PC-3 (cell line): ENCODE results near the gene TAGAP. TPM values are rescaled to one million over a fixed set of nuclear protein-coding genes. Genes with fewer than 3 reads are reported as not detected.

Source experiments
- ATAC-seq: fragments of 200-7000 bp; cut with Tn5 transposase; 2 replicates; pipeline ENCODE4 v1.9.1; 2020; ENCODE audit warnings: mild to moderate bottlenecking, moderate library complexity
- BruUV-seq: library from RNA; stranded (reverse); fragments of 400-500 nt; replicated peaks from 2 replicates; lab custom pipeline; 2021; lab: Mats Ljungman, UMichigan
- CTCF ChIA-PET: fragments of 300-600 bp; sonication (Branson Sonifier 250); formaldehyde crosslinking; loops from one replicate; lab custom pipeline; 2022; ENCODE audit warnings: antibody characterized with exemption; lab: Charles Lee
- POLR2A ChIA-PET: fragments of 300-600 bp; sonication (Branson Sonifier 250); formaldehyde crosslinking; loops from one replicate; lab custom pipeline; 2022; ENCODE audit warnings: antibody characterized with exemption; ENCODE audit not compliant: unreplicated experiment; lab: Charles Lee
- DNase-seq: peaks from one replicate; pipeline ENCODE4 v3.0.0-alpha.2; 2015
- H2AFZ ChIP-seq: fragments of 300-600 bp; sonication (generic); 2 replicates; pipeline ENCODE4 v1.6.0; 2016; ENCODE audit warnings: antibody characterized with exemption, low read length
- H3F3A ChIP-seq: fragments of 300-600 bp; sonication (generic); one replicate; pipeline ENCODE4 v1.6.0; 2017; ENCODE audit warnings: antibody characterized with exemption, low read length, control low read depth, mild to moderate bottlenecking; ENCODE audit not compliant: unreplicated experiment
- H3K27ac ChIP-seq: fragments of 300-600 bp; sonication (generic); 2 replicates; pipeline ENCODE4 v1.5.1; 2016; ENCODE audit warnings: mild to moderate bottlenecking, low read length
- H3K27me3 ChIP-seq: fragments of 300-600 bp; sonication (generic); 2 replicates; pipeline ENCODE4 v1.6.1; 2016; ENCODE audit warnings: low read length, mixed read lengths
- H3K36me3 ChIP-seq: fragments of 300-600 bp; sonication (generic); 2 replicates; pipeline ENCODE4 v1.6.1; 2016; ENCODE audit warnings: low read depth, mixed run types, low read length, mixed read lengths
- H3K4me1 ChIP-seq: fragments of 300-600 bp; sonication (generic); 2 replicates; pipeline ENCODE4 v1.5.1; 2016; ENCODE audit warnings: low read length; ENCODE audit not compliant: insufficient read depth
- H3K4me2 ChIP-seq: fragments of 300-600 bp; sonication (generic); 2 replicates; pipeline ENCODE4 v1.6.0; 2016; ENCODE audit warnings: low read length
- H3K4me3 ChIP-seq: fragments of 300-600 bp; sonication (generic); 2 replicates; pipeline ENCODE4 v1.5.1; 2016; ENCODE audit warnings: mild to moderate bottlenecking, low read length, mixed read lengths
- H3K79me2 ChIP-seq: fragments of 300-600 bp; sonication (generic); 2 replicates; pipeline ENCODE4 v1.6.1; 2017; ENCODE audit warnings: low read length, mixed read lengths
- H3K9ac ChIP-seq: fragments of 300-600 bp; sonication (generic); 2 replicates; pipeline ENCODE4 v1.6.0; 2016; ENCODE audit warnings: mild to moderate bottlenecking, low read length
- H3K9me2 ChIP-seq: fragments of 300-600 bp; sonication (generic); replicated peaks from 2 replicates; pipeline ENCODE4 v1.6.1; 2016; ENCODE audit warnings: mixed run types, low read length, mixed read lengths
- H3K9me3 ChIP-seq: fragments of 300-600 bp; sonication (generic); 2 replicates; pipeline ENCODE4 v1.6.1; 2016; ENCODE audit warnings: low read length, mixed read lengths
- H4K20me1 ChIP-seq: fragments of 300-600 bp; sonication (generic); 2 replicates; pipeline ENCODE4 v1.6.1; 2016; ENCODE audit warnings: low read length, mixed read lengths
- CTCF ChIP-seq: fragments of 300-600 bp; sonication (generic); conservative IDR thresholded peaks from 2 replicates; pipeline ENCODE4 v1.5.1; 2017; ENCODE audit warnings: antibody characterized with exemption, low read depth, mild to moderate bottlenecking, low read length
- EZH2 ChIP-seq: fragments of 300-600 bp; sonication (generic); IDR thresholded peaks from one replicate; pipeline ENCODE4 v1.6.1; 2017; ENCODE audit warnings: antibody characterized with exemption, mild to moderate bottlenecking, low read length; ENCODE audit not compliant: unreplicated experiment
- EZH2phosphoT487 ChIP-seq: fragments of 300-600 bp; sonication (generic); IDR thresholded peaks from 2 replicates; pipeline ENCODE4 v1.6.1; 2018; ENCODE audit warnings: mild to moderate bottlenecking, antibody characterized with exemption, low read length, borderline replicate concordance
- intact Hi-C: fragments of 100-400 bp; cut with micrococcal nuclease; formaldehyde crosslinking; loops from 2 replicates; pipeline ENCODE4 v1.9.0; 2023
- total RNA-seq: library from RNA; depleted of rRNA; stranded (reverse); fragments of >200 nt; gene quantifications from 2 replicates; pipeline ENCODE4 v1.2.3, GENCODE V29; 2014

The TAGAP gene
- total RNA-seq, 1 experiment from 2014 or later, result not detected

GRCh38 chr6:159085396-159085895 lies 40.7 kb upstream of the TAGAP start:
- TF ChIP-seq CTCF, result no peak
- Histone ChIP-seq H3K36me3 (no peaks in the 10 kb centered on the region), H3K79me2 (no peaks in the 10 kb centered on the region), H2AFZ (no peak overlapping the region), H3F3A (no peaks in the 10 kb centered on the region), H3K27ac (no peak overlapping the region), H3K9ac (no peak overlapping the region), H3K9me3 (no peaks in the 10 kb centered on the region), H3K4me1 (no peaks in the 10 kb centered on the region), H4K20me1 (no peaks in the 10 kb centered on the region), H3K4me2 (no peak overlapping the region), H3K9me2 (no peaks in the 10 kb centered on the region), H3K4me3 (no peak overlapping the region), H3K27me3 (peaks cover 10% of the 10 kb centered on the region)
- ATAC-seq (no peak), DNase-seq (no peak)
- intact Hi-C loops, result no loop called here
- ChIA-PET POLR2A (no interaction called here), CTCF (no interaction called here)
- no TSS peak for BruUV-seq

- TF ChIP-seq EZH2 (no peak), CTCF (no peak), EZH2phosphoT487 (no peak)
- POLR2A ChIA-PET, result no interaction called here
- BruUV-seq, result no TSS peak
- intact Hi-C loops, result no loop called here
- no peak for DNase-seq
- Histone ChIP-seq H3K9ac (no peak overlapping the region), H2AFZ (no peak overlapping the region), H3K36me3 (no peaks in the 10 kb centered on the region), H3K79me2 (no peaks in the 10 kb centered on the region), H3K27me3 (peaks cover 14% of the 10 kb centered on the region), H3K27ac (no peak overlapping the region), H3K4me2 (no peak overlapping the region), H3K4me1 (no peaks in the 10 kb centered on the region), H3K9me3 (no peaks in the 10 kb centered on the region), H3F3A (no peaks in the 10 kb centered on the region), H4K20me1 (no peaks in the 10 kb centered on the region), H3K9me2 (no peaks in the 10 kb centered on the region), H3K4me3 (no peak overlapping the region)
- CTCF ChIA-PET, result no interaction called here
- no peak for ATAC-seq
Measured at GRCh38 chr6:159084493-159085091, 39.8 kb upstream of the TAGAP start.

GRCh38 chr6:159083146-159083545 lies 38.4 kb upstream of the TAGAP start:
- Histone ChIP-seq H3K79me2 (no peaks in the 10 kb centered on the region), H3K27ac (no peak overlapping the region), H3F3A (no peaks in the 10 kb centered on the region), H4K20me1 (no peaks in the 10 kb centered on the region), H3K9me3 (no peaks in the 10 kb centered on the region), H3K9me2 (no peaks in the 10 kb centered on the region), H3K4me2 (no peak overlapping the region), H3K27me3 (peaks cover 25% of the 10 kb centered on the region), H3K4me3 (no peak overlapping the region), H3K36me3 (no peaks in the 10 kb centered on the region), H2AFZ (no peak overlapping the region), H3K9ac (no peak overlapping the region), H3K4me1 (no peaks in the 10 kb centered on the region)
- ChIA-PET POLR2A (no interaction called here), CTCF (no interaction called here)
- no peak for DNase-seq
- no peak for ATAC-seq
- intact Hi-C loops, result no loop called here
- TF ChIP-seq EZH2, result no peak
- no peak for TF ChIP-seq CTCF
- no peak for TF ChIP-seq EZH2phosphoT487
- no TSS peak for BruUV-seq
